NCI-H2107 treated with DMSO at 0.1 percent for 48 hours (cell line): ENCODE data around the gene LRRIQ4.

Experiments
- DNase-seq: peaks from one replicate; lab custom pipeline; 2025; ENCODE audit not compliant: unreplicated experiment; lab: John Stamatoyannopoulos, UW

The LRRIQ4 gene

GRCh38 chr3:169850618-169851017, 37.9 kb downstream of the LRRIQ4 start:
- DNase-seq, result no peak

- DNase-seq, result no peak
Measured at GRCh38 chr3:169855514-169855913, 42.8 kb downstream of the LRRIQ4 start.

- no peak for DNase-seq
Measured at GRCh38 chr3:169857811-169858210, 45.1 kb downstream of the LRRIQ4 start.

- no peak for DNase-seq
Measured at GRCh38 chr3:169861871-169862270, 49.2 kb downstream of the LRRIQ4 start.

DNA sequence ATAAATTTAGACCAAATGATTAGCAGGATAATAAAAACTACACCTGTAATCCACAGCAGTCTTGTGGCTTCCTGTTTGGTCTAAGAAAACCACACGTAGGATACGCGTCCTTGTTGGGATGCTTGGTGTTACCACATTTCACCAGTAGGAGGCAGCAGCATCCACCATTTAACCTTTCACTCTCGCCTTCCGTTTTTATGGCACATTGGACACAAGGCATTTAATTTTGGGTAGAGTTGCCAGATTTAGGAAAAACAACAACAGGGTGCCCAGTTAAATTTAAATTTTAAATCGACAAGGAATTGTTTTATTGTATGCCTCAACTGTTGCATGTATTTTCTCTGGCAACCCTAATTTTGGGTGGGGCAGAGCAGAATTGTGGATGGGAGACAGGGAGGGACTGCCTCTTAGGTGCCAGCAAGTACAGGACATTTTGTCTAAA, 50.8 kb downstream of the LRRIQ4 start:
- peak; percentile 86 for DNase-seq

- DNase-seq, result no peak
Measured at GRCh38 chr3:169864270-169864669, 51.6 kb downstream of the LRRIQ4 start.

DNA sequence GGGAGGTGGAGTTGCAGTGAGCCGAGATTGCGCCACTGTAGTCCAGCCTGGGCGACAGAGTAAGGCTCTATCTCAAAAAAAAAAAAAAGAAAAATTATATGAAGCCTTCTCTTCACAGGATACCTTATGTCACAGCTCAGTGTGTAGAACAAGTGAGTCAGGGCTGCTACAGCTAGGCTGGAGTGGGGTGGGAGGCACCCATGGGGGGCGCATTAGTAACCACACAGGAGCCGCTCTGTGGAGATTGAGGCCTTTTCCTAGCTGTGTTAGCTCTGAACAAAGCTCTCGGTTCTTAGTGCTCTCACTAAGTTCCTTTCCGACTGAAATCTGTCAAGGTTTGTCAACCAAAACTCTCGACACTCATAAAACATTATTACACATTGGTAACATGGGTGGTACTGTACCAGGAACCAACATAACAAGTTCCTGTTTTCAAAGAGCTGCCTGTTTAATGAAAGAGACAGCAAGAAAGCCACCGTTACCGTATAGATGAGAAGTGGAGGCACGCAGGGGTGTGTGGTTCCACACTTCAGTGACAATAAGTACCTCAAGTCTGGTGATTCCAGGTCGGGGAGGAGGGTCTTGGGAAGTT, 52.6 kb downstream of the LRRIQ4 start:
- no peak for DNase-seq

- no peak for DNase-seq
Measured at GRCh38 chr3:169867584-169868210, 55.0 kb downstream of the LRRIQ4 start.

DNA sequence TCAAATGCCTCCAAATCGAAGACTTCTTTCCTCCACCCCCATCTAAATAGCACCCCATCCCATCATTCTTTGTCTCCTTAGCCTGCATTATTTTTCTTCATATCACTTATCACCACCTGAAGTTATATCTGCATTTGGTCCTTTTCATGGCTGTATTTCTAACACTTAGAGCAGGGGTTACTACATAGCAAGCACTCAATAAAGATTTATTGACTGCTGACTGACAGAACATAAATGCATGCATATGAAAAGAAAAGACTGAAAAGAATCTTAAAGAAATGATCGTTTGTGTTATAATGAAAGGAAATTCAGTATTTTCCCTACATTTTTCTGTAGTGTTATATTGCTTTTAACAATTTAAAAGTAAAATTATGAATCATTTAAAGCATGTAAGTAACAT, 55.7 kb downstream of the LRRIQ4 start:
- DNase-seq, result no peak

- DNase-seq, result no peak
Measured at GRCh38 chr3:169869484-169870220, 57.0 kb downstream of the LRRIQ4 start, which contains the start of gene LRRC31. Gene LRRC31, minus strand, starts transcription at chr3:169869935. Its CDS starts 128 bp downstream, at chr3:169869807.

GRCh38 chr3:169871129-169871886, 58.6 kb downstream of the LRRIQ4 start:
- DNase-seq, result no peak

DNA sequence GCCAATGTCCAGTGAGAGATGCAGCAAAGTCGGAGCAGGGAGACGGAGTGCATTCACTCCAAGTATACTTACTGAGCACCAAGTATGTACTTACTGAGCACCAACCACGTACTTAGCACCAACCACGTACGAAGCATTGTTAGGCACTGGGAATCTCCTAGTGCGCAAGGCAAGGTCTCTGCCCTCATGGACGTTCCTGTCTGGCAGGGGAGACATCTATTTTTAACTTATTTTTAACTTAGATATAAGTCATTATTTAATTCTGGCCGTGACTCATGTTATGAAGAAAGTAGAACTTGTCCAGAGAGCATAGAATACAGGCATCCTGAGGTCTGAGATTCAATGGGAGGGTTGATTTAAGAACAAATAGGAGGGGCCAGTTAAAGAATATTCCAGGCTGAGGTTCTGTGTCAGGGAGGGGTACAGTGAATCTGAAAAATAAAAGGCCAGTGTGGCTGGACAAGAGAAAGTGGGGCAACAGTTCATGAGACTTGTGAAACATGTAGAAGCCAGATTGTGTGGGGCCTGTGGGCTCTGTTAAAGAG, 66.4 kb downstream of the LRRIQ4 start:
- DNase-seq, result no peak

- DNase-seq, result no peak
Measured at GRCh38 chr3:169879845-169880575, 67.3 kb downstream of the LRRIQ4 start.

DNA sequence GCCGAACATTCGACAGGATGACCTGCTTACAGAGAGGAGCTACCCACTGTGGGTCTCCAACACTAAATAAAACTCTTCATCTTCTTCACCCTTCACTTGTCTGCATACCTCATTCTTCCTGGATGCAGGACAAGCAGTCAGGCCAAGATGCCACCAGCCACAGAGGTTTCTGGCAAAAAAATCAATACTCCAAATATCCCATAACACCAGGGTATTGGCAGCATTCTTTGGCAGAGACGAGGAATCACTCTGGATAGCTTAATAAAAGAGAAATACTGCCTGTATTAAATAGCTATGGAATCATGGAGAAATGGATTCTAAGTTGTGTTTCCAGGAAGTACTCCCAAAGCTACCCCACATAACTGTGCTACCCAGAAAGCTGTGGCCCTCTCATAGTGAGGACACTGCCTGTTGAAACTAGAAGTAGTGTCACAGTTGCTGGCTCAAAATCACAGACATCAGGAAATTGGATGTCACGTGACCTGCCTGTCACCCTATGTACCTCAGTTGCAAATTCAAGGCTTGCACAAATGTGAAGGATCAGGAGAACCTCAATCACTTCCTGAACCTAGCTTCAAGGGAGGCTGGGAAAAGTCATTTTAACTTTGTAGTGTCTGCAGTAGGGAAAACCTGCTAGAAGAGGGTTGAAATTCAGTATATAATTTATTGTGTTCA, 68.0 kb downstream of the LRRIQ4 start:
- DNase-seq, result no peak

- no peak for DNase-seq
Measured at GRCh38 chr3:169886671-169887070, 74.0 kb downstream of the LRRIQ4 start.
